Measurements from ENCODE around the gene TBC1D17. TPM values are rescaled to one million over a fixed set of nuclear protein-coding genes. Genes with fewer than 3 reads are reported as not detected.

The TBC1D17 gene
- total and polyA plus RNA-seq, 2 of the 13 experiments (the other 11 are each of a cell fraction or from before 2014, with no cell fraction given) = 9.7 to 16.9 TPM

DNA sequence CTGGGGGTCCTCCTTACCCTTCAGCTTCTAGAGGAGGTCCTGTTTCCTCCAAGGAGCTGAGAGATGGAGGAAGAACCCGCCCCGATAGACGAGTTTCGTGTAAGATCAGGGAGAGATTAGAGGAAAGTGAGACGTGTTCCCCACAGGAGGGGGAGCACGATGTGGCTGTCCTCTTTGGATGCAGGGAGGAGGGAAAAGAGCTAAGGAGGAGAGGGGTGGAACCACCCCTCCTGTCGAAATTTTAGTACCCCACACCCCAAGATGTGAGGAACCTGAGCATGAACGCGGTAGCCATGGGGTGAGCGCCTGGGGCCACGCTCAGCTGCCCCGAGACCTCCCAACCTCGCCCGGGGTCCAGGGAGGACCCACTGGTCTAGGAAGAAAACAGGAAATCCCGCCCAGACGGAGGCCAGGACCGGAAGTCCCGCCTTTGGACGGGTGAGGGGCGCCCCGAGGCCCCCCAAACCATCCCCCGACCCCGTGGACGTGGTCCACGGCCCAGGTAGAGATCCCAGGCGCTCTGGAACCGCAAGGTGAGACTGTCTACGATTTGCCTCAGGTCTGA lies 1.6 kb upstream of the TBC1D17 start (continued):
- TF ChIP-seq, protein P1, sequence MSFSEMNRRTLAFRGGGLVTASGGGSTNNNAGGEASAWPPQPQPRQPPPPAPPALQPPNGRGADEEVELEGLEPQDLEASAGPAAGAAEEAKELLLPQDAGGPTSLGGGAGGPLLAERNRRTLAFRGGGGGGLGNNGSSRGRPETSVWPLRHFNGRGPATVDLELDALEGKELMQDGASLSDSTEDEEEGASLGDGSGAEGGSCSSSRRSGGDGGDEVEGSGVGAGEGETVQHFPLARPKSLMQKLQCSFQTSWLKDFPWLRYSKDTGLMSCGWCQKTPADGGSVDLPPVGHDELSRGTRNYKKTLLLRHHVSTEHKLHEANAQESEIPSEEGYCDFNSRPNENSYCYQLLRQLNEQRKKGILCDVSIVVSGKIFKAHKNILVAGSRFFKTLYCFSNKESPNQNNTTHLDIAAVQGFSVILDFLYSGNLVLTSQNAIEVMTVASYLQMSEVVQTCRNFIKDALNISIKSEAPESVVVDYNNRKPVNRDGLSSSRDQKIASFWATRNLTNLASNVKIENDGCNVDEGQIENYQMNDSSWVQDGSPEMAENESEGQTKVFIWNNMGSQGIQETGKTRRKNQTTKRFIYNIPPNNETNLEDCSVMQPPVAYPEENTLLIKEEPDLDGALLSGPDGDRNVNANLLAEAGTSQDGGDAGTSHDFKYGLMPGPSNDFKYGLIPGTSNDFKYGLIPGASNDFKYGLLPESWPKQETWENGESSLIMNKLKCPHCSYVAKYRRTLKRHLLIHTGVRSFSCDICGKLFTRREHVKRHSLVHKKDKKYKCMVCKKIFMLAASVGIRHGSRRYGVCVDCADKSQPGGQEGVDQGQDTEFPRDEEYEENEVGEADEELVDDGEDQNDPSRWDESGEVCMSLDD (CRISPR knock-in tag; IDR thresholded peaks at IDR 0.05; ENCODE audit: borderline replicate concordance) = peak; percentile 96
- TF ChIP-seq ZNF253 (CRISPR knock-in tag; IDR thresholded peaks at IDR 0.05; ENCODE audit: borderline replicate concordance) = 0 out of 2 replicates have a peak, but pooled peaks have one; percentile 15
- TF ChIP-seq HNRNPLL (IDR thresholded peaks at IDR 0.05; ENCODE audit: low read depth, low read length, poor library complexity, severe bottlenecking) = no peak
- TF ChIP-seq SP2 (CRISPR knock-in tag; IDR thresholded peaks at IDR 0.05) = peak; percentile 89
- no peak for TF ChIP-seq HNRNPK (IDR thresholded peaks at IDR 0.05; ENCODE audit: low read depth, low read length, poor library complexity, severe bottlenecking)
- peak; percentile 97 for TF ChIP-seq ZNF263 (CRISPR knock-in tag; IDR thresholded peaks at IDR 0.05)
- TF ChIP-seq KDM5A (IDR thresholded peaks at IDR 0.05; ENCODE audit: borderline replicate concordance, low read length) = peak; percentile 18; the same call in 1 of the 2 replicates
- no peak for TF ChIP-seq MAFF (IDR thresholded peaks at IDR 0.05; ENCODE audit: low read depth, low read length)
- no peak for TF ChIP-seq TCF12 (IDR thresholded peaks at IDR 0.05)
- TF ChIP-seq TCF12 (CRISPR knock-in tag; IDR thresholded peaks at IDR 0.05) = 0 out of 2 replicates have a peak, but pooled peaks have one; percentile 10
- peak; percentile 21 for TF ChIP-seq PHF8 (CRISPR knock-in tag; IDR thresholded peaks at IDR 0.05)
- TF ChIP-seq ZBTB7A (CRISPR knock-in tag; IDR thresholded peaks at IDR 0.05) = peak; percentile 62; the same call in 1 of the 2 replicates
- no peak for TF ChIP-seq KLF6 (CRISPR knock-in tag; IDR thresholded peaks at IDR 0.05)
- TF ChIP-seq ZNF235 (CRISPR knock-in tag; IDR thresholded peaks at IDR 0.05; ENCODE audit: borderline replicate concordance) = no peak
- TF ChIP-seq HOXA9 (CRISPR knock-in tag; IDR thresholded peaks at IDR 0.05; ENCODE audit: borderline replicate concordance) = no peak
- TF ChIP-seq, protein P2, sequence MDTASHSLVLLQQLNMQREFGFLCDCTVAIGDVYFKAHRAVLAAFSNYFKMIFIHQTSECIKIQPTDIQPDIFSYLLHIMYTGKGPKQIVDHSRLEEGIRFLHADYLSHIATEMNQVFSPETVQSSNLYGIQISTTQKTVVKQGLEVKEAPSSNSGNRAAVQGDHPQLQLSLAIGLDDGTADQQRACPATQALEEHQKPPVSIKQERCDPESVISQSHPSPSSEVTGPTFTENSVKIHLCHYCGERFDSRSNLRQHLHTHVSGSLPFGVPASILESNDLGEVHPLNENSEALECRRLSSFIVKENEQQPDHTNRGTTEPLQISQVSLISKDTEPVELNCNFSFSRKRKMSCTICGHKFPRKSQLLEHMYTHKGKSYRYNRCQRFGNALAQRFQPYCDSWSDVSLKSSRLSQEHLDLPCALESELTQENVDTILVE (CRISPR knock-in tag; IDR thresholded peaks at IDR 0.05) = no peak
- TF ChIP-seq RORA (CRISPR knock-in tag; IDR thresholded peaks at IDR 0.05) = no peak
- no peak for TF ChIP-seq TCF7L2 (IDR thresholded peaks at IDR 0.05; ENCODE audit: low read depth, low read length)
- peak; percentile 56; the same call in 1 of the 2 replicates for TF ChIP-seq POLR2G (IDR thresholded peaks at IDR 0.05; ENCODE audit: low read depth, low read length)
- TF ChIP-seq ZNF572 (CRISPR knock-in tag; IDR thresholded peaks at IDR 0.05) = no peak
- no peak for TF ChIP-seq ZNF143 (CRISPR knock-in tag; IDR thresholded peaks at IDR 0.05)
- TF ChIP-seq AGO1 (IDR thresholded peaks at IDR 0.05; ENCODE audit: low read depth, low read length, poor library complexity, severe bottlenecking) = peak; percentile 58
